HEK293T (cell line): ENCODE data around the gene CCDC33.
A peak's percentile ranks its signal among the peaks of the same experiment; 100 is the strongest.

Experiments
- CTCF ChIA-PET: fragments of 350-600 bp; formaldehyde crosslinking; extraction: SDS; loops from one replicate; lab custom pipeline; 2021; ENCODE audit warnings: antibody characterized with exemption, inconsistent platforms; lab: Yijun Ruan, JAX
- POLR2A ChIA-PET: fragments of 350-600 bp; formaldehyde crosslinking; extraction: SDS; loops from one replicate; lab custom pipeline; 2020; ENCODE audit warnings: antibody characterized with exemption, inconsistent platforms; lab: Yijun Ruan, JAX
- DNase-seq: peaks from one replicate; pipeline ENCODE4 v3.0.0; 2012; ENCODE audit warnings: mixed read lengths; ENCODE audit errors: extremely low spot score
- ARNT ChIP-seq: fragments of 450-650 bp; IDR thresholded peaks from 2 replicates; pipeline ENCODE4 v1.6.1; 2017; ENCODE audit warnings: mild to moderate bottlenecking
- BHLHE40 ChIP-seq: fragments of 450-650 bp; IDR thresholded peaks from 2 replicates; pipeline ENCODE4 v1.6.1; 2016; ENCODE audit warnings: mild to moderate bottlenecking, moderate library complexity, borderline replicate concordance
- CTBP1 ChIP-seq: fragments of 450-650 bp; IDR thresholded peaks from 2 replicates; pipeline ENCODE4 v1.6.1; 2016; ENCODE audit warnings: borderline replicate concordance
- ELF4 ChIP-seq: fragments of 450-650 bp; IDR thresholded peaks from 2 replicates; pipeline ENCODE4 v1.6.1; 2017; ENCODE audit warnings: antibody characterized with exemption
- FOXA1 ChIP-seq: fragments of 450-650 bp; IDR thresholded peaks from 2 replicates; pipeline ENCODE4 v1.6.1; 2016; ENCODE audit warnings: mild to moderate bottlenecking
- FOXK2 ChIP-seq: fragments of 450-650 bp; IDR thresholded peaks from 2 replicates; pipeline ENCODE4 v1.6.1; 2016; ENCODE audit warnings: mild to moderate bottlenecking
- FOXM1 ChIP-seq: fragments of 450-650 bp; IDR thresholded peaks from 2 replicates; pipeline ENCODE4 v1.6.1; 2017; ENCODE audit warnings: mild to moderate bottlenecking, borderline replicate concordance
- HDGF ChIP-seq: fragments of 450-650 bp; IDR thresholded peaks from 2 replicates; pipeline ENCODE4 v1.6.1; 2017; ENCODE audit warnings: antibody characterized with exemption, borderline replicate concordance
- L3MBTL2 ChIP-seq: fragments of 450-650 bp; conservative IDR thresholded peaks from 2 replicates; pipeline ENCODE4 v1.6.1; 2016; ENCODE audit warnings: mild to moderate bottlenecking
- LEF1 ChIP-seq: fragments of 450-650 bp; IDR thresholded peaks from 2 replicates; pipeline ENCODE4 v1.6.1; 2017; ENCODE audit warnings: mild to moderate bottlenecking, borderline replicate concordance
- NFRKB ChIP-seq: fragments of 450-650 bp; IDR thresholded peaks from 2 replicates; pipeline ENCODE4 v1.6.1; 2016; ENCODE audit warnings: mild to moderate bottlenecking, moderate library complexity
- PKNOX1 ChIP-seq: fragments of 450-650 bp; IDR thresholded peaks from 2 replicates; pipeline ENCODE4 v1.6.1; 2016
- SP1 ChIP-seq: fragments of 450-650 bp; IDR thresholded peaks from 2 replicates; pipeline ENCODE4 v1.6.1; 2017
- SUZ12 ChIP-seq: fragments of 450-650 bp; IDR thresholded peaks from 2 replicates; pipeline ENCODE4 v1.6.1; 2016; ENCODE audit warnings: mild to moderate bottlenecking
- TARDBP ChIP-seq: fragments of 450-650 bp; IDR thresholded peaks from 2 replicates; pipeline ENCODE4 v1.6.1; 2016
- ZNF384 ChIP-seq: fragments of 450-650 bp; IDR thresholded peaks from 2 replicates; pipeline ENCODE4 v1.6.1; 2016

Gene CCDC33

GRCh38 chr15:74222240-74223119 is 13.6 kb upstream of the CCDC33 start:
- CTCF ChIA-PET = interaction anchor here (1.0 to 1.3 kb wide), 2 partner anchors 13 to 28 kb away, joined by 3 read pairs; no protein-coding TSS in a partner anchor
- DNase-seq = no peak
- POLR2A ChIA-PET = interaction anchor here (1.2 to 1.5 kb wide), 3 partner anchors 12 to 20 kb away, joined by 3 to 4 read pairs (median 3); partner anchors contain the start of gene STRA6
- TF ChIP-seq NFRKB = no peak
- TF ChIP-seq SUZ12 = no peak
- no peak for TF ChIP-seq LEF1
- no peak for TF ChIP-seq L3MBTL2

- CTCF ChIA-PET = no interaction called here
- DNase-seq = no peak
- POLR2A ChIA-PET = no interaction called here
- no peak for TF ChIP-seq SP1
- no peak for TF ChIP-seq FOXM1
- no peak for TF ChIP-seq ELF4
- no peak for TF ChIP-seq FOXK2
- TF ChIP-seq L3MBTL2 = no peak
- no peak for TF ChIP-seq LEF1
- no peak for TF ChIP-seq ZNF384
- no peak for TF ChIP-seq BHLHE40
- no peak for TF ChIP-seq FOXA1
- no peak for TF ChIP-seq PKNOX1
- TF ChIP-seq ARNT = no peak
These were observed 10.2 kb upstream of the CCDC33 start for GRCh38 chr15:74225928-74226327.

GRCh38 chr15:74226761-74227540 is 9.2 kb upstream of the CCDC33 start:
- ChIA-PET POLR2A (no interaction called here), CTCF (interaction anchor here (0.6 kb wide), 1 partner anchor 38 kb away, joined by 3 read pairs; no protein-coding TSS in a partner anchor)
- DNase-seq = no peak
- TF ChIP-seq ARNT = no peak
- no peak for TF ChIP-seq PKNOX1
- no peak for TF ChIP-seq LEF1
- no peak for TF ChIP-seq FOXA1
- TF ChIP-seq CTBP1 = no peak
- TF ChIP-seq FOXM1 = no peak
- no peak for TF ChIP-seq NFRKB
- TF ChIP-seq TARDBP = no peak
- TF ChIP-seq FOXK2 = no peak
- TF ChIP-seq SP1 = no peak
- no peak for TF ChIP-seq L3MBTL2
- no peak for TF ChIP-seq SUZ12
- TF ChIP-seq HDGF = no peak
- TF ChIP-seq BHLHE40 = no peak
- TF ChIP-seq ZNF384 = no peak
- no peak for TF ChIP-seq ELF4

- no peak for DNase-seq
- POLR2A ChIA-PET = no interaction called here
- CTCF ChIA-PET = no interaction called here
- TF ChIP-seq FOXA1 (no peak), NFRKB (no peak), FOXM1 (no peak), ARNT (no peak), LEF1 (no peak), SUZ12 (no peak), CTBP1 (no peak), BHLHE40 (no peak), PKNOX1 (no peak)
These were observed 8.0 kb upstream of the CCDC33 start for GRCh38 chr15:74227968-74228722.

GRCh38 chr15:74228723-74229081 is 7.4 kb upstream of the CCDC33 start:
- ChIA-PET POLR2A (no interaction called here), CTCF (no interaction called here)
- no peak for TF ChIP-seq CTBP1
- no peak for TF ChIP-seq FOXA1
- no peak for TF ChIP-seq HDGF
- TF ChIP-seq ELF4 = no peak
- TF ChIP-seq NFRKB = no peak
- peak; percentile 53 for DNase-seq

GRCh38 chr15:74229686-74230085 is 6.4 kb upstream of the CCDC33 start:
- POLR2A ChIA-PET = no interaction called here
- TF ChIP-seq TARDBP (no peak), CTBP1 (no peak), ZNF384 (no peak), FOXA1 (no peak), HDGF (no peak), BHLHE40 (no peak), FOXM1 (no peak), PKNOX1 (no peak), SUZ12 (no peak), LEF1 (no peak), ARNT (no peak), FOXK2 (no peak), ELF4 (no peak), SP1 (no peak), NFRKB (no peak), L3MBTL2 (no peak)
- CTCF ChIA-PET = no interaction called here
- no peak for DNase-seq
